Measurements from ENCODE around the gene DNAJB8.

GRCh38 chr3:128421966-128422365, 44.7 kb downstream of the DNAJB8 start:
- TF ChIP-seq CTCF (IDR thresholded peaks at IDR 0.05; ENCODE audit: insufficient read depth, low read depth, low read length) (no peak), EZH2 (IDR thresholded peaks at IDR 0.05; ENCODE audit: insufficient read depth, low read length) (no peak)
